Activated T-cell treated with anti-CD3 and anti-CD28 coated beads, Interleukin-2, amount 50 U/mL, for 72 hours (primary cell): ENCODE measurements around the gene SLX4. TPM values are rescaled to one million over a fixed set of nuclear protein-coding genes. Genes with fewer than 3 reads are reported as not detected.
"Not testable (repeated sequence)": the region's sequence is repeated elsewhere in the genome, so short reads cannot be mapped to it uniquely, and the experiment has no call there.

Source experiments
- ATAC-seq, 2 donors: fragments of 150-1000 bp; cut with Tn5 transposase; replicated peaks in 1 of 2; 2 replicates each; pipeline ENCODE4 v1.10.0; 2021; ENCODE audit warnings: moderate library complexity in 2 of 2, mild to moderate bottlenecking in 1 of 2
- DNase-seq, 2 donors: peaks; one replicate each; pipeline ENCODE4 v3.0.0; 2021 to 2022; ENCODE audit warnings: mixed read lengths in 1 of 2
- H3K27ac Mint-ChIP-seq: one replicate; pipeline ENCODE4 v1.8.0; 2022; ENCODE audit warnings: mild to moderate bottlenecking, moderate library complexity, mixed read lengths
- H3K27me3 Mint-ChIP-seq: one replicate; pipeline ENCODE4 v1.8.0; 2022; ENCODE audit warnings: low read depth, mixed read lengths
- H3K36me3 Mint-ChIP-seq, 2 donors: one replicate each; pipeline ENCODE4 v1.8.0; 2022; ENCODE audit warnings: mixed read lengths in 2 of 2, mild to moderate bottlenecking in 1 of 2; ENCODE audit not compliant: insufficient read depth in 2 of 2
- H3K4me1 Mint-ChIP-seq: one replicate; pipeline ENCODE4 v1.8.0; 2022; ENCODE audit warnings: low read depth, mixed read lengths
- H3K4me3 Mint-ChIP-seq, 2 donors: one replicate each; pipeline ENCODE4 v1.8.0; 2022; ENCODE audit warnings: mild to moderate bottlenecking in 2 of 2, mixed read lengths in 2 of 2, moderate library complexity in 2 of 2
- H3K9me3 Mint-ChIP-seq, 2 donors: one replicate each; pipeline ENCODE4 v1.8.0; 2022; ENCODE audit warnings: mixed read lengths in 2 of 2
- total RNA-seq, 2 donors: library from RNA; stranded (reverse); gene quantifications; one replicate each; pipeline ENCODE4 v1.2.3, GENCODE V29; 2022

The SLX4 gene
- total RNA-seq, 2 donors from 2014 or later, result 12.6 to 15.7 TPM

DNA sequence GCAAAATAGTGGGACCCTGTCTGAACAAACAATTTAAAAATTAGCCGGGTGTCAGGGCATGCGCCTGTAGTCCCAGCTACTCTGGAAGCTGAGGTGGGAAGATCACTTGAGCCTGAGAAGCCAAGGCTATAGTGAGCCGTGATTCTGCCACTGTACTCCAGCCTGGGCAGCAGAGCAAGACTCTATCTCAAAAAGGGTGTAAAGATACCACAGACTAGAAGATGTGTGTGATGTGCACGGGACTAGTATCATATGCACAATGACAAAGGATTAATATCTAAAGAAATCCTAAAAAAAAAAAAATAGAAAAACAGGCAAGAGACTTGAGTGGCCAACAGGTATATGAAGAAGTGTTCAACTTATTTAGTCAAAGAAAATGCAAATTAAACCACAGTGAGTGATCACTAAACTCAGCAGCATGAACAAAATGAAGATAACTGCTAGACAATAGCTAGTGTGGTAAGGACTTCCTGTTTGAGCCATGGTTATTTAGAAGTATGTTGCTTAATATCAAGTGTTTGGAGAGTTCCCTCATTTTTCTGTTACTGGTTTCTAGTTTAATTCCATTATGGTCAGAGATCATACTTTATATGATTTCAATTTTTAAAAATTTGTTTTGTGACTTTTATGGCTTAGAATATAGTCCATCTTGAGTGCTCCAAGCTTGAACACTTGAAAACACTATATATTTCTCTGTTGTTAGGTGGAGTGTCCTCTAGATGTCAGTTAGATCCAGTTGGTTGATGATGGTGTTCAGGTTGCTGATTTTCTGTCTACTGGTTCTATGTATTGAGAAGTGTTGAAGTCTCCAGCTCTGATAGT lies 14.7 kb upstream of the SLX4 start:
- ATAC-seq, result peak; percentile 91 to 93

DNA sequence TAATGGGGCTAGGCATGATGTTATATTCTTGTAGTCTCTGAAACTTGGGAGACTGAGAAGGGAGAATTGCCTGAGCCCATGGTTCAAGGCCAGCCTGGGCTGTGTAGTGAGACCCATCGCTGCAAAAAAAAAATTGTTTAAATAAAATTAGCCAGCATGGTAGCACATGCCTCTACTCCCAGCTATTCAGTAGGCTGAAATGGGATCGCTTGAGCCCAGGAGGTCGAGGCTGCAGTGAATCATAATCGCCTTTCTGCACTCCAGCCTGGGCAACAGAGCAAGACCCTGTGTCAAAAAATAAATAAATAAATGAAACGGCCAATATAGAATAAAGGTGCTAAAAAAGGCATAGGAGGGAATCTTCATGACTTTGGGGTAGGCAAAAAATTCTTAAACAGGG lies 13.9 kb upstream of the SLX4 start:
- H3K27ac Mint-ChIP-seq, result peak overlapping the region; percentile 72
- peaks cover 38% of the 10 kb centered on the region for H3K4me1 Mint-ChIP-seq
- no peaks in the 10 kb centered on the region for H3K27me3 Mint-ChIP-seq
- DNase-seq (no peak), ATAC-seq (no peak)
- H3K36me3 Mint-ChIP-seq, result no peaks in the 10 kb centered on the region
- peak overlapping the region in 1 of 2 donors; percentile 57 for H3K4me3 Mint-ChIP-seq
- no peaks in the 10 kb centered on the region for H3K9me3 Mint-ChIP-seq

More for the DNA sequence above, 14.7 kb upstream of the SLX4 start:
- H3K4me3 Mint-ChIP-seq, result peak overlapping the region in 1 of 2 donors; percentile 57
- H3K4me1 Mint-ChIP-seq, result peaks cover 37% of the 10 kb centered on the region
- H3K27me3 Mint-ChIP-seq, result no peaks in the 10 kb centered on the region
- H3K27ac Mint-ChIP-seq, result peak overlapping the region; percentile 72
- DNase-seq, result no peak
- no peaks in the 10 kb centered on the region for H3K9me3 Mint-ChIP-seq
- no peaks in the 10 kb centered on the region for H3K36me3 Mint-ChIP-seq

DNA sequence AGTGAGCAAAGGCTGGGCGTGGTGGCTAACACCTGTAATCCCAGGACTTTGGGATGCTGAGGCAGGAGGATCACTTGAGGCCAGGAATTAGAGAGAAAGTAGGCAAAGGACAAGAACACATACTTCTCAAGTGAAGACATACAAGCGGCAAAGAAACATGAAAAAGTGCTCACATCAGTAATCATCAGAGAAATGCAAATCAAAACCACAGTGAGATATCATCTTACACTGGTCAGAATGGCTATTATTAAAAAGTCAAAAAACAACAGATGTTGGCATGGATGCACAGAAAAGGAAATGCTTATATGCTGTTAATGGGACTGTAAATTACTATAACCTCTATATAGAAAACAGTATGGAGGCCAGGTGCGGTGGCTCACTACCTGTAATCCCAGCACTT lies 12.2 kb upstream of the SLX4 start:
- no peaks in the 10 kb centered on the region for H3K27me3 Mint-ChIP-seq
- DNase-seq, result no peak
- no peaks in the 10 kb centered on the region for H3K9me3 Mint-ChIP-seq
- no peak overlapping the region for H3K4me3 Mint-ChIP-seq
- ATAC-seq, result no peak
- H3K36me3 Mint-ChIP-seq, result no peaks in the 10 kb centered on the region
- no peak overlapping the region for H3K27ac Mint-ChIP-seq
- peaks cover 42% of the 10 kb centered on the region for H3K4me1 Mint-ChIP-seq

DNA sequence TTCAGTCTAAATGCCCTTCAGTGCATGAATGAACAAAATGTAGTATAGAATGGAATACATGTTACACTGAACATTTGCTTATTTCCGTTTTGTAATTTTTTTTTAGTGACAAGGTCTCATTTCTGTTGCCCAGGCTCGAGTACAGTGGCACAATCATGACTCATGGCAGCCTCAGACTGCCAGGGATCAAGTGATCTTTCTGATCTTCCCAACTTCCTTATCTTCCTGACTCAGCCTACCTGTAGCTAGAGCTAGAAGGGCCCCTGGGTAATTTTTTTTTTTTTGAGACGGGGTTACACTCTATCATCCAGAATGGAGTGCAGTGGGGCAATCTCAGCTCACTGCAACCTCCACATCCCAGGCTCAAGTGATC lies 7.3 kb upstream of the SLX4 start:
- DNase-seq, result no peak
- Mint-ChIP-seq H3K36me3 (peaks cover 1 to 2% of the 10 kb centered on the region in 2 donors), H3K4me1 (peaks cover 47% of the 10 kb centered on the region), H3K9me3 (peaks cover 0 to 2% of the 10 kb centered on the region in 2 donors), H3K27ac (no peak overlapping the region), H3K27me3 (no peaks in the 10 kb centered on the region), H3K4me3 (no peak overlapping the region)
- ATAC-seq, result no peak

GRCh38 chr16:3612510-3613466 lies 1.4 kb upstream of the SLX4 start:
- Mint-ChIP-seq H3K4me3 (peak overlapping the region; percentile 96 to 100), H3K4me1 (peaks cover 52% of the 10 kb centered on the region), H3K27ac (peak overlapping the region; percentile 54), H3K27me3 (no peaks in the 10 kb centered on the region), H3K36me3 (peaks cover 7 to 11% of the 10 kb centered on the region in 2 donors), H3K9me3 (peaks cover 0 to 2% of the 10 kb centered on the region in 2 donors)
- DNase-seq (no peak), ATAC-seq (no peak)

DNA sequence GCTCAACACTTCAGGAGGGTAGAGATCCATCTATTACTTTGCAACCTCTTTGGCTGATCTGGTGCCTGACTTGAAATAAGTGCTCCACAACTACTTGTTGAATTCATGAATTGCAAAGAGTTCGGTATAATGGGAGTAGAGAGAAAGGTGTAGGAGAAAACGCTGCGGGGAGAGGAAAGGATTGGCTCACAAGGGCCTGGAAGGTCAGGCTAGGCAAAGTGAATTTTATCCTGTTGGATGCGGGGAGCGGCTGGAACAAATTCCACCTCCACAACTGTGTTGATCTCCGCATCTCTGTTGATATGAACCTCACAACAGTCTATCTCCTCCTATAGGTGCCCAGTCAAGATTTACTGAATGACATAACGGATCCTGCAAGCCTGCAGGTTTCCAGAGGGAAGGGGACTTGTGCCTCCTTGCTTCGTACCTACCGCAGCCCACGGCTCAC lies 684 bp downstream of the SLX4 start:
- Mint-ChIP-seq H3K4me1 (peaks cover 56% of the 10 kb centered on the region), H3K4me3 (peak overlapping the region; percentile 96 to 100), H3K27me3 (no peaks in the 10 kb centered on the region), H3K36me3 (peaks cover 5 to 13% of the 10 kb centered on the region in 2 donors), H3K27ac (peak overlapping the region; percentile 66), H3K9me3 (no peaks in the 10 kb centered on the region)
- DNase-seq (no peak), ATAC-seq (no peak)

- H3K27me3 Mint-ChIP-seq, result no peaks in the 10 kb centered on the region
- no peak for DNase-seq
- no peaks in the 10 kb centered on the region for H3K9me3 Mint-ChIP-seq
- no peak for ATAC-seq
- H3K4me1 Mint-ChIP-seq, result peaks cover 50% of the 10 kb centered on the region
- H3K36me3 Mint-ChIP-seq, result peaks cover 5 to 13% of the 10 kb centered on the region in 2 donors
- peak overlapping the region; percentile 96 to 100 for H3K4me3 Mint-ChIP-seq
- peak overlapping the region; percentile 66 for H3K27ac Mint-ChIP-seq
These were observed 1.3 kb downstream of the SLX4 start for GRCh38 chr16:3609895-3610697.

GRCh38 chr16:3608976-3609375 lies 2.4 kb downstream of the SLX4 start:
- H3K36me3 Mint-ChIP-seq, result peaks cover 7 to 12% of the 10 kb centered on the region in 2 donors
- not testable (repeated sequence) for H3K27me3 Mint-ChIP-seq, DNase-seq, H3K4me3 Mint-ChIP-seq, ATAC-seq, H3K27ac Mint-ChIP-seq, H3K9me3 Mint-ChIP-seq
- peaks cover 41% of the 10 kb centered on the region for H3K4me1 Mint-ChIP-seq

- Mint-ChIP-seq H3K27me3 (no peaks in the 10 kb centered on the region), H3K4me1 (peaks cover 32% of the 10 kb centered on the region), H3K27ac (no peak overlapping the region), H3K4me3 (no peak overlapping the region), H3K36me3 (peaks cover 6 to 10% of the 10 kb centered on the region in 2 donors), H3K9me3 (no peaks in the 10 kb centered on the region)
- ATAC-seq, result no peak
- DNase-seq, result no peak
These were observed 3.3 kb downstream of the SLX4 start for GRCh38 chr16:3608069-3608468.

GRCh38 chr16:3607634-3608033 lies 3.8 kb downstream of the SLX4 start:
- Mint-ChIP-seq H3K27ac (no peak overlapping the region), H3K4me1 (peaks cover 27% of the 10 kb centered on the region), H3K36me3 (peaks cover 5 to 8% of the 10 kb centered on the region in 2 donors), H3K4me3 (no peak overlapping the region), H3K9me3 (no peaks in the 10 kb centered on the region), H3K27me3 (no peaks in the 10 kb centered on the region)
- ATAC-seq, result no peak
- DNase-seq, result no peak

DNA sequence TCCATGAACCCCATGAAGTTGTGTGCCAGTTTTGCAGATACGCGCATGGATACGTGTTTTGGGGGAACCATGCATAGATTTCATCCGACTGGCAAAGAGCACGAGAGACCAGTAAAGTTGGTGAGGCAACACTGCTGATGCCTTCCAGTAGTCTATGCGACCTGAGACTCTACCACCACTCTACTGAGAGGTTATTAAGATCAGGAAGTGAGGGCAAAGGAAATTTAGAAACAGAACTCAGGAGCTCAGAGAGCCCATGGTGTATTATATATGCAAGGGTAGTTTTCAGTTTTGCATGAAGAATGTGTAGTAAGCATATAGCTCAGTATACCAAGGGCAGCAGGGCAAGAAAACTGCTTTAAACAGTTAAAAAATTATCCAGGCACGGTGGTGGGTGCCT lies 4.2 kb downstream of the SLX4 start:
- H3K36me3 Mint-ChIP-seq, result peaks cover 5 to 7% of the 10 kb centered on the region in 2 donors
- H3K27me3 Mint-ChIP-seq, result no peaks in the 10 kb centered on the region
- no peak overlapping the region for H3K4me3 Mint-ChIP-seq
- H3K27ac Mint-ChIP-seq, result no peak overlapping the region
- DNase-seq, result no peak
- ATAC-seq, result no peak
- H3K9me3 Mint-ChIP-seq, result no peaks in the 10 kb centered on the region
- peaks cover 23% of the 10 kb centered on the region for H3K4me1 Mint-ChIP-seq

GRCh38 chr16:3606441-3606840 lies 5.0 kb downstream of the SLX4 start:
- no peaks in the 10 kb centered on the region for H3K27me3 Mint-ChIP-seq
- H3K9me3 Mint-ChIP-seq, result no peaks in the 10 kb centered on the region
- H3K4me3 Mint-ChIP-seq, result no peak overlapping the region
- DNase-seq (no peak), ATAC-seq (no peak)
- peaks cover 17% of the 10 kb centered on the region for H3K4me1 Mint-ChIP-seq
- H3K36me3 Mint-ChIP-seq, result peaks cover 2 to 6% of the 10 kb centered on the region in 2 donors
- no peak overlapping the region for H3K27ac Mint-ChIP-seq
